Measurements from ENCODE around the gene ST3GAL3. TPM values are rescaled to one million over a fixed set of nuclear protein-coding genes. Genes with fewer than 3 reads are reported as not detected.

ST3GAL3 gene
- total and polyA plus RNA-seq, 2 of the 13 experiments (the other 11 are each of a cell fraction or from before 2014, with no cell fraction given): 5.1 to 8.1 TPM

- no peaks in the 10 kb centered on the region for H3K79me2 ChIP-seq (ENCODE audit: insufficient read depth, low read length)
- H3K9ac ChIP-seq (ENCODE audit: insufficient read depth, low read depth, low read length): no peak overlapping the region
- in situ Hi-C loops (cut with HindIII; ENCODE audit: extremely low pct_ligation_motif_present, low pct_unique_long_range_greater_than_20kb) (no loop called here), intact Hi-C loops (cut with micrococcal nuclease; ENCODE audit: unreplicated experiment) (no loop called here)
- H3K4me2 ChIP-seq (ENCODE audit: low read depth, low read length): no peak overlapping the region
- H3K4me3 ChIP-seq (replicated peaks in 1 of 3; ENCODE audit: insufficient read depth in 1 of 3, low read depth in 2 of 3, low read length in 3 of 3): no peak overlapping the region
- no peaks in the 10 kb centered on the region for H3K4me1 ChIP-seq (ENCODE audit: insufficient read depth, low read length)
- WGBS (ENCODE audit: low lambda C conversion rate): 98% methylated on average over 14 of the region's 14 CpGs
- DNase-seq (ENCODE audit: low spot score) (no peak), FAIRE-seq (no peak), ATAC-seq (no peak)
- no peaks in the 10 kb centered on the region for H3K9me3 ChIP-seq (ENCODE audit: low read length)
- no peaks in the 10 kb centered on the region for H3K27me3 ChIP-seq (ENCODE audit: control insufficient read depth in 1 of 2, insufficient read depth in 2 of 2, low read length in 2 of 2)
- no TSS peak for BruUV-seq (replicated peaks)
- CTCF ChIA-PET (ENCODE audit: low intra/inter-chr PET ratio, low total read pairs): no interaction called here
- TF ChIP-seq ZNF83 (CRISPR knock-in tag; IDR thresholded peaks at IDR 0.05; ENCODE audit: borderline replicate concordance): no peak
- TF ChIP-seq ZFP62 (CRISPR knock-in tag; IDR thresholded peaks at IDR 0.05): no peak
- no peak for TF ChIP-seq GTF2F1 (IDR thresholded peaks at IDR 0.05; ENCODE audit: low read length)
- TF ChIP-seq TBL1XR1 (IDR thresholded peaks at IDR 0.05; ENCODE audit: borderline replicate concordance, low read length, partially characterized antibody): no peak
- no peak for TF ChIP-seq KMT2A (CRISPR knock-in tag; IDR thresholded peaks at IDR 0.05)
- TF ChIP-seq KLF11 (CRISPR knock-in tag; IDR thresholded peaks at IDR 0.05): no peak
- no peak for TF ChIP-seq SUZ12 (IDR thresholded peaks at IDR 0.05; ENCODE audit: low read depth, low read length)
- TF ChIP-seq, protein P1, sequence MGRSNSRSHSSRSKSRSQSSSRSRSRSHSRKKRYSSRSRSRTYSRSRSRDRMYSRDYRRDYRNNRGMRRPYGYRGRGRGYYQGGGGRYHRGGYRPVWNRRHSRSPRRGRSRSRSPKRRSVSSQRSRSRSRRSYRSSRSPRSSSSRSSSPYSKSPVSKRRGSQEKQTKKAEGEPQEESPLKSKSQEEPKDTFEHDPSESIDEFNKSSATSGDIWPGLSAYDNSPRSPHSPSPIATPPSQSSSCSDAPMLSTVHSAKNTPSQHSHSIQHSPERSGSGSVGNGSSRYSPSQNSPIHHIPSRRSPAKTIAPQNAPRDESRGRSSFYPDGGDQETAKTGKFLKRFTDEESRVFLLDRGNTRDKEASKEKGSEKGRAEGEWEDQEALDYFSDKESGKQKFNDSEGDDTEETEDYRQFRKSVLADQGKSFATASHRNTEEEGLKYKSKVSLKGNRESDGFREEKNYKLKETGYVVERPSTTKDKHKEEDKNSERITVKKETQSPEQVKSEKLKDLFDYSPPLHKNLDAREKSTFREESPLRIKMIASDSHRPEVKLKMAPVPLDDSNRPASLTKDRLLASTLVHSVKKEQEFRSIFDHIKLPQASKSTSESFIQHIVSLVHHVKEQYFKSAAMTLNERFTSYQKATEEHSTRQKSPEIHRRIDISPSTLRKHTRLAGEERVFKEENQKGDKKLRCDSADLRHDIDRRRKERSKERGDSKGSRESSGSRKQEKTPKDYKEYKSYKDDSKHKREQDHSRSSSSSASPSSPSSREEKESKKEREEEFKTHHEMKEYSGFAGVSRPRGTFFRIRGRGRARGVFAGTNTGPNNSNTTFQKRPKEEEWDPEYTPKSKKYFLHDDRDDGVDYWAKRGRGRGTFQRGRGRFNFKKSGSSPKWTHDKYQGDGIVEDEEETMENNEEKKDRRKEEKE (IDR thresholded peaks at IDR 0.05): no peak
- no peak for TF ChIP-seq CHD4 (IDR thresholded peaks at IDR 0.05; ENCODE audit: borderline replicate concordance, low read length)
- peaks cover 26 to 84% of the 10 kb centered on the region in 2 experiments for H3K36me3 ChIP-seq (replicated peaks in 1 of 2; ENCODE audit: control insufficient read depth in 1 of 2, insufficient read depth in 2 of 2, low read length in 2 of 2)
- H2AFZ ChIP-seq (ENCODE audit: low read length): no peak overlapping the region
- H4K20me1 ChIP-seq (ENCODE audit: insufficient read depth, low read length): no peaks in the 10 kb centered on the region
- POLR2A ChIA-PET: interaction anchor here (1.2 to 1.6 kb wide), 2 partner anchors 9 to 47 kb away, joined by 3 to 9 read pairs; partner anchors contain the start of gene KDM4A
- no peak overlapping the region for H3K27ac ChIP-seq (ENCODE audit: extremely low read length, insufficient read depth, low read length)
Observed at GRCh38 chr1:43659212-43660166, 47.8 kb upstream of the ST3GAL3 start.

Measured in HepG2 (cell line).